GM19324 (cell line): ENCODE measurements around the gene SLC30A10.
"Not testable (repeated sequence)": the region's sequence is repeated elsewhere in the genome, so short reads cannot be mapped to it uniquely, and the experiment has no call there.

Experiments used
- ATAC-seq: cut with Tn5 transposase; IDR thresholded peaks from one replicate; pipeline ENCODE4 v1.9.1; 2021; ENCODE audit warnings: mild to moderate bottlenecking, moderate library complexity; ENCODE audit not compliant: unreplicated experiment, low FRiP score

SLC30A10 gene

GRCh38 chr1:219898375-219898774, 30.0 kb downstream of the SLC30A10 start:
- no peak for ATAC-seq

- no peak for ATAC-seq
These were observed 30.4 kb downstream of the SLC30A10 start for GRCh38 chr1:219897914-219898313.

- not testable (repeated sequence) for ATAC-seq
These were observed 36.1 kb downstream of the SLC30A10 start for GRCh38 chr1:219892271-219892670.

- ATAC-seq, result not testable (repeated sequence)
These were observed 36.5 kb downstream of the SLC30A10 start for GRCh38 chr1:219891846-219892245.

GRCh38 chr1:219888667-219889066, 39.7 kb downstream of the SLC30A10 start:
- ATAC-seq, result not testable (repeated sequence)

- no peak for ATAC-seq
These were observed 42.7 kb downstream of the SLC30A10 start for GRCh38 chr1:219885680-219886079.

- no peak for ATAC-seq
These were observed 44.7 kb downstream of the SLC30A10 start for GRCh38 chr1:219883400-219884332.

- no peak for ATAC-seq
These were observed 45.6 kb downstream of the SLC30A10 start for GRCh38 chr1:219882755-219883154.

- no peak for ATAC-seq
These were observed 46.3 kb downstream of the SLC30A10 start for GRCh38 chr1:219882096-219882495.

GRCh38 chr1:219880765-219881457, 47.4 kb downstream of the SLC30A10 start:
- ATAC-seq, result no peak

GRCh38 chr1:219876798-219877209, 51.6 kb downstream of the SLC30A10 start:
- no peak for ATAC-seq

- ATAC-seq, result no peak
These were observed 52.5 kb downstream of the SLC30A10 start for GRCh38 chr1:219875860-219876259.

- ATAC-seq, result not testable (repeated sequence)
These were observed 55.8 kb downstream of the SLC30A10 start for GRCh38 chr1:219872538-219872937.

GRCh38 chr1:219871427-219872057, 56.8 kb downstream of the SLC30A10 start:
- ATAC-seq, result no peak

- not testable (repeated sequence) for ATAC-seq
These were observed 59.7 kb downstream of the SLC30A10 start for GRCh38 chr1:219868615-219869014.
